IMR-90 (cell line): ENCODE data around the gene DRC3. TPM values are rescaled to one million over a fixed set of nuclear protein-coding genes. Genes with fewer than 3 reads are reported as not detected.

Experiments
- ATAC-seq: fragments of 200-7000 bp; cut with Tn5 transposase; 2 replicates; pipeline ENCODE4 v1.9.1; 2020; ENCODE audit warnings: low read depth, mild to moderate bottlenecking, moderate library complexity
- Bru-seq: library from RNA; stranded (reverse); fragments of 400-500 nt; gene quantifications from one replicate; lab custom pipeline; 2021; lab: Mats Ljungman, UMichigan
- BruChase-seq, 2 experiments: library from RNA; stranded (reverse); fragments of 400-500 nt; gene quantifications; one replicate each; lab custom pipeline; 2021; lab: Mats Ljungman, UMichigan
- BruUV-seq: library from RNA; stranded (reverse); fragments of 400-500 nt; replicated peaks from 2 replicates; lab custom pipeline; 2021; lab: Mats Ljungman, UMichigan
- CTCF ChIA-PET: fragments of 300-600 bp; formaldehyde crosslinking; extraction: SDS; loops from one replicate; lab custom pipeline; 2021; ENCODE audit warnings: antibody characterized with exemption; lab: Yijun Ruan, JAX
- POLR2A ChIA-PET: fragments of 300-600 bp; sonication (Branson Sonifier 250); formaldehyde crosslinking; loops from one replicate; lab custom pipeline; 2022; ENCODE audit warnings: antibody characterized with exemption; ENCODE audit not compliant: unreplicated experiment; lab: Charles Lee
- DNase-seq: peaks from one replicate; pipeline ENCODE4 v3.0.0; 2013
- H2AFZ ChIP-seq: replicated peaks from 2 replicates; pipeline ENCODE3; 2013; ENCODE audit warnings: low read length, mild to moderate bottlenecking; ENCODE audit not compliant: poor library complexity
- H2AK5ac ChIP-seq: 2 replicates; pipeline ENCODE4 v1.6.1; 2013; ENCODE audit warnings: low read depth, low read length, inconsistent platforms
- H2AK9ac ChIP-seq: replicated peaks from 2 replicates; pipeline ENCODE3; 2013; ENCODE audit warnings: mild to moderate bottlenecking, low read depth, low read length, moderate library complexity; ENCODE audit not compliant: poor library complexity
- H2BK120ac ChIP-seq: 2 replicates; pipeline ENCODE4 v1.6.1; 2013; ENCODE audit warnings: low read depth, low read length, inconsistent platforms
- H2BK15ac ChIP-seq: 3 replicates; pipeline ENCODE4 v1.6.1; 2013; ENCODE audit warnings: low read depth, low read length, inconsistent platforms
- H2BK20ac ChIP-seq: 2 replicates; pipeline ENCODE4 v1.6.1; 2013; ENCODE audit warnings: low read depth, mild to moderate bottlenecking, inconsistent platforms, low read length, moderate library complexity
- H2BK5ac ChIP-seq: 2 replicates; pipeline ENCODE4 v1.6.1; 2013; ENCODE audit warnings: mild to moderate bottlenecking, low read depth, low read length, inconsistent platforms; ENCODE audit not compliant: poor library complexity, severe bottlenecking
- H3K14ac ChIP-seq: replicated peaks from 2 replicates; pipeline ENCODE4 v1.6.1; 2013; ENCODE audit warnings: low read depth, low read length, inconsistent platforms
- H3K18ac ChIP-seq: 2 replicates; pipeline ENCODE4 v1.6.1; 2013; ENCODE audit warnings: low read depth, low read length, control low read depth
- H3K23ac ChIP-seq: 2 replicates; pipeline ENCODE4 v1.6.1; 2013; ENCODE audit warnings: low read depth, low read length, inconsistent platforms
- H3K27ac ChIP-seq: 2 replicates; pipeline ENCODE4 v1.5.1; 2013; ENCODE audit warnings: mild to moderate bottlenecking, control low read depth, low read length; ENCODE audit not compliant: insufficient read depth
- H3K27me3 ChIP-seq: 2 replicates; pipeline ENCODE4 v1.6.1; 2013; ENCODE audit warnings: low read length; ENCODE audit not compliant: control insufficient read depth, insufficient read depth
- H3K36me3 ChIP-seq: 2 replicates; pipeline ENCODE4 v1.6.1; 2013; ENCODE audit warnings: low read length, mixed read lengths; ENCODE audit not compliant: control insufficient read depth, insufficient read depth
- H3K4ac ChIP-seq: 2 replicates; pipeline ENCODE4 v1.6.1; 2013; ENCODE audit warnings: low read depth, low read length, inconsistent platforms
- H3K4me1 ChIP-seq: 2 replicates; pipeline ENCODE4 v1.6.1; 2013; ENCODE audit warnings: low read length, mixed read lengths; ENCODE audit not compliant: control insufficient read depth, insufficient read depth
- H3K4me2 ChIP-seq: 2 replicates; pipeline ENCODE4 v1.6.1; 2013; ENCODE audit warnings: low read depth, mild to moderate bottlenecking, control low read depth, low read length, moderate library complexity
- H3K4me3 ChIP-seq: 2 replicates; pipeline ENCODE4 v1.5.1; 2013; ENCODE audit warnings: low read depth, mild to moderate bottlenecking, control low read depth, low read length, moderate library complexity; ENCODE audit not compliant: insufficient read depth
- H3K56ac ChIP-seq: 2 replicates; pipeline ENCODE4 v1.6.1; 2013; ENCODE audit warnings: low read length, inconsistent platforms; ENCODE audit not compliant: insufficient read depth; ENCODE audit errors: extremely low read depth
- H3K79me1 ChIP-seq, 2 experiments: 2 replicates each; pipeline ENCODE4 v1.6.1; 2013; ENCODE audit warnings: low read length in 2 of 2, inconsistent platforms in 1 of 2, low read depth in 1 of 2
- H3K9ac ChIP-seq: 2 replicates; pipeline ENCODE4 v1.6.1; 2013; ENCODE audit warnings: low read depth, low read length, control low read depth
- H3K9me1 ChIP-seq: 2 replicates; pipeline ENCODE4 v1.6.1; 2013; ENCODE audit warnings: low read length, inconsistent platforms; ENCODE audit not compliant: insufficient read depth
- H3K9me3 ChIP-seq: 2 replicates; pipeline ENCODE4 v1.6.1; 2013; ENCODE audit warnings: low read length; ENCODE audit not compliant: control insufficient read depth, insufficient read depth
- H4K20me1 ChIP-seq: 2 replicates; pipeline ENCODE4 v1.6.1; 2013; ENCODE audit warnings: low read length, inconsistent platforms; ENCODE audit not compliant: insufficient read depth
- H4K5ac ChIP-seq: 2 replicates; pipeline ENCODE4 v1.6.1; 2013; ENCODE audit warnings: mild to moderate bottlenecking, low read depth, low read length, control low read depth
- H4K8ac ChIP-seq, 2 experiments: 2 replicates each; pipeline ENCODE4 v1.6.1; 2013; ENCODE audit warnings: low read depth in 2 of 2, low read length in 2 of 2, control low read depth in 1 of 2, inconsistent platforms in 1 of 2
- H4K91ac ChIP-seq: 2 replicates; pipeline ENCODE4 v1.6.1; 2013; ENCODE audit warnings: low read depth, low read length, inconsistent platforms; ENCODE audit not compliant: insufficient read depth
- CEBPB ChIP-seq: IDR thresholded peaks from 2 replicates; pipeline ENCODE4 v1.6.1; 2012; ENCODE audit warnings: low read depth, low read length, improper control_type of control experiment
- CHD1 ChIP-seq: IDR thresholded peaks from 2 replicates; pipeline ENCODE4 v1.6.1; 2012; ENCODE audit warnings: low read depth, low read length, improper control_type of control experiment
- CTCF ChIP-seq: conservative IDR thresholded peaks from 2 replicates; pipeline ENCODE4 v1.5.1; 2012; ENCODE audit warnings: mild to moderate bottlenecking, low read depth, low read length, improper control_type of control experiment
- FOS ChIP-seq: fragments of 150-350 bp; IDR thresholded peaks from 2 replicates; pipeline ENCODE4 v1.6.1; 2016; ENCODE audit warnings: low read depth, low read length
- MAZ ChIP-seq: IDR thresholded peaks from 2 replicates; pipeline ENCODE4 v1.6.1; 2012; ENCODE audit warnings: low read depth, mild to moderate bottlenecking, low read length, improper control_type of control experiment, moderate library complexity, borderline replicate concordance
- MXI1 ChIP-seq: IDR thresholded peaks from 2 replicates; pipeline ENCODE4 v1.6.1; 2012; ENCODE audit warnings: low read depth, mild to moderate bottlenecking, low read length, moderate library complexity, borderline replicate concordance
- NFE2L2 ChIP-seq: fragments of 150-350 bp; IDR thresholded peaks from 2 replicates; pipeline ENCODE4 v1.6.1; 2016; ENCODE audit warnings: low read depth, mild to moderate bottlenecking, low read length
- POLR2A ChIP-seq: IDR thresholded peaks from 2 replicates; pipeline ENCODE4 v1.6.1; 2012; ENCODE audit warnings: mild to moderate bottlenecking, low read depth, low read length
- RAD21 ChIP-seq: IDR thresholded peaks from 2 replicates; pipeline ENCODE4 v1.6.1; 2012; ENCODE audit warnings: low read length, improper control_type of control experiment
- RFX5 ChIP-seq: IDR thresholded peaks from 2 replicates; pipeline ENCODE4 v1.8.0; 2012; ENCODE audit warnings: low read depth, mild to moderate bottlenecking, low read length, moderate library complexity
- SMC3 ChIP-seq: fragments of 150-350 bp; IDR thresholded peaks from 2 replicates; pipeline ENCODE4 v1.6.1; 2016; ENCODE audit warnings: low read depth, mild to moderate bottlenecking, antibody characterized with exemption, low read length, moderate library complexity
- WGBS, 2 experiments: methylation state at CpG; one replicate each; pipeline versions ENCODE4 v1.1.5 to v1.1.7; 2013; ENCODE audit warnings: missing lambda C conversion rate in 2 of 2; ENCODE audit not compliant: insufficient read length in 1 of 2; ENCODE audit errors: extremely low coverage in 2 of 2; 5-methylcytosine and 5-hydroxymethylcytosine counted together
- dilution Hi-C: fragments of 300-500 bp; cut with HindIII; formaldehyde crosslinking; loops from one replicate; pipeline ENCODE4 v1.14.3; 2018; ENCODE audit warnings: low sequenced_read_pairs; ENCODE audit not compliant: unreplicated experiment
- in situ Hi-C: fragments of 300-500 bp; cut with MboI; formaldehyde crosslinking; loops from 3 replicates; pipeline ENCODE4 v1.14.3; 2019; ENCODE audit warnings: low sequenced_read_pairs, inconsistent platforms, mixed read lengths
- intact Hi-C: fragments of 100-400 bp; cut with micrococcal nuclease; formaldehyde crosslinking; loops from 2 replicates; pipeline ENCODE4 v1.10.0; 2022
- long read RNA-seq: library from polyadenylated mRNA; unstranded; transcript quantifications from one replicate; pipeline ENCODE4 v2.0.0, GENCODE V29; 2021; ENCODE audit not compliant: unreplicated experiment
- polyA plus RNA-seq, 3 experiments: library from polyadenylated mRNA; depleted of rRNA; stranded (reverse); fragments of >200 nt; gene quantifications; 2 replicates each; pipeline ENCODE4 v1.2.3, GENCODE V29; 2012; ENCODE audit warnings: low replicate concordance in 1 of 3
- total RNA-seq: library from RNA; depleted of rRNA; stranded (reverse); fragments of >200 nt; gene quantifications from 2 replicates; pipeline ENCODE4 v1.2.3, GENCODE V29; 2012; rRNA removed
- TF ChIP-seq, protein P1 (sequence below): fragments of 150-350 bp; IDR thresholded peaks from 2 replicates; pipeline ENCODE4 v1.6.1; 2016; ENCODE audit warnings: low read depth, mild to moderate bottlenecking, low read length, moderate library complexity, borderline replicate concordance

The DRC3 gene
- total RNA-seq (0.28 and 0.72 TPM in 2 replicates), polyA plus RNA-seq (2012; rRNA removed) (0.23 and 0.55 TPM in 2 replicates), Bru-seq, nascent RNA (percentile 17 among the genes with signal in this experiment), BruChase-seq, experiment 1, labeled RNA remaining after a 6-hour chase (percentile 25 among the genes with signal in this experiment), BruChase-seq, experiment 2, labeled RNA remaining after a 2-hour chase (percentile 18 among the genes with signal in this experiment)
- 0.12 and 0.30 TPM in 2 replicates for polyA plus RNA-seq (2012; cell fraction: cytosol; rRNA removed)
- 1.1 and 1.8 TPM in 2 replicates for polyA plus RNA-seq (2012; cell fraction: nucleus; rRNA removed; ENCODE audit: low replicate concordance)
- long read RNA-seq, partial matches to known transcripts = 0 of 3 reads
- long read RNA-seq, other reads (novel, unspliced or antisense) = 3 of 3 reads

- peak within 1 kb of the TSS; percentile 87 for H3K4me2 ChIP-seq
- no peaks in the 10 kb centered on the region for H3K27me3 ChIP-seq
- peak within 1 kb of the TSS; percentile 29 for H4K91ac ChIP-seq
- DNase-seq = peak; percentile 100
- H3K9me1 ChIP-seq = peaks cover 8% of the 10 kb centered on the region; the same call in 1 of the 2 replicates
- H2BK5ac ChIP-seq = peak within 1 kb of the TSS; percentile 20
- no peak within 1 kb of the TSS; the same call in 2 of the 3 replicates for H2BK15ac ChIP-seq
- H3K4ac ChIP-seq = peak within 1 kb of the TSS; percentile 24
- H2BK20ac ChIP-seq = no peak within 1 kb of the TSS
- H3K9me3 ChIP-seq = no peaks in the 10 kb centered on the region
- no peak within 1 kb of the TSS for H3K56ac ChIP-seq
- H2AK5ac ChIP-seq = peak within 1 kb of the TSS; percentile 64; the same call in 1 of the 2 replicates
- 0% methylated on average over 21 of the region's 59 CpGs; no CpG with 5 or more reads in 1 of the 2 experiments for WGBS, 2 experiments
- no peak within 1 kb of the TSS for H3K18ac ChIP-seq
- H2BK120ac ChIP-seq = no peak within 1 kb of the TSS
- in situ Hi-C loops = no loop called here
- CTCF ChIA-PET = interaction anchor here (0.7 to 1.1 kb wide), 4 partner anchors 13 to 58 kb away, joined by 3 to 5 read pairs (median 3); no protein-coding TSS in a partner anchor
- H3K4me1 ChIP-seq = peaks cover 9% of the 10 kb centered on the region
- peak within 1 kb of the TSS; percentile 92 for H2AK9ac ChIP-seq
- peak within 1 kb of the TSS; percentile 36 for H3K27ac ChIP-seq
- H3K4me3 ChIP-seq = peak within 1 kb of the TSS; percentile 66
- dilution Hi-C loops = no loop called here
- H3K36me3 ChIP-seq = no peaks in the 10 kb centered on the region
- H3K14ac ChIP-seq = peak within 1 kb of the TSS; percentile 36; the same call in 1 of the 2 replicates
- POLR2A ChIA-PET = interaction anchor here (0.6 to 0.7 kb wide), 2 partner anchors 39 to 51 kb away, joined by 4 to 6 read pairs; no protein-coding TSS in a partner anchor
- BruUV-seq = no TSS peak
- H4K8ac ChIP-seq = peak within 1 kb of the TSS in 1 of 2 experiments; percentile 28; a peak in 1 of 4 replicates
- H3K9ac ChIP-seq = peak within 1 kb of the TSS; percentile 26
- ATAC-seq = peak; percentile 96
- H4K20me1 ChIP-seq = peaks cover 17% of the 10 kb centered on the region; the same call in 1 of the 2 replicates
- H4K5ac ChIP-seq = no peak within 1 kb of the TSS
- H3K79me1 ChIP-seq = peaks cover 10 to 41% of the 10 kb centered on the region in 2 experiments
- H3K23ac ChIP-seq = peak within 1 kb of the TSS; percentile 92
- H2AFZ ChIP-seq = peak within 1 kb of the TSS; percentile 96
- intact Hi-C loops = loop anchor here (1.0 to 5.0 kb wide), 3 partner anchors 50 to 81 kb away; no protein-coding TSS in a partner anchor
- TF ChIP-seq POLR2A (peak; percentile 82), RFX5 (peak; percentile 48; the same call in 1 of the 2 replicates), NFE2L2 (no peak), CHD1 (no peak), FOS (peak; percentile 80; the same call in 1 of the 2 replicates), CEBPB (peak; percentile 84; the same call in 1 of the 2 replicates), CTCF (no peak), RAD21 (peak; percentile 18; the same call in 1 of the 2 replicates), MAZ (peak; percentile 98), SMC3 (no peak), MXI1 (peak; percentile 98)
- TF ChIP-seq, protein P1, sequence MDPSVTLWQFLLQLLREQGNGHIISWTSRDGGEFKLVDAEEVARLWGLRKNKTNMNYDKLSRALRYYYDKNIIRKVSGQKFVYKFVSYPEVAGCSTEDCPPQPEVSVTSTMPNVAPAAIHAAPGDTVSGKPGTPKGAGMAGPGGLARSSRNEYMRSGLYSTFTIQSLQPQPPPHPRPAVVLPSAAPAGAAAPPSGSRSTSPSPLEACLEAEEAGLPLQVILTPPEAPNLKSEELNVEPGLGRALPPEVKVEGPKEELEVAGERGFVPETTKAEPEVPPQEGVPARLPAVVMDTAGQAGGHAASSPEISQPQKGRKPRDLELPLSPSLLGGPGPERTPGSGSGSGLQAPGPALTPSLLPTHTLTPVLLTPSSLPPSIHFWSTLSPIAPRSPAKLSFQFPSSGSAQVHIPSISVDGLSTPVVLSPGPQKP = no peak
Measured at GRCh38 chr17:17972126-17972951, at the start of gene DRC3, which contains the start of gene TOM1L2. Gene DRC3, plus strand, starts transcription at chr17:17972862. Its CDS starts 4,737 bp downstream, at chr17:17977599. Gene TOM1L2, minus strand, starts transcription at chr17:17972400. Its CDS starts 87 bp downstream, at chr17:17972313.
